Astrocyte (in vitro differentiated cells and primary cell): ENCODE data around the gene ZNF519.

Experiments
- EZH2 ChIP-seq: IDR thresholded peaks from 2 replicates; pipeline ENCODE4 v1.6.1; 2012; ENCODE audit warnings: mild to moderate bottlenecking, low read length, inconsistent platforms; ENCODE audit not compliant: insufficient read depth
- TF ChIP-seq, protein P1 (sequence below): IDR thresholded peaks from 2 replicates; pipeline ENCODE4 v1.5.1; 2011; ENCODE audit warnings: low read depth, mild to moderate bottlenecking, inconsistent platforms, low read length, moderate library complexity; ENCODE audit not compliant: insufficient read depth

GRCh38 chr18:14104201-14104600 lies 28.0 kb downstream of the ZNF519 start:
- TF ChIP-seq, protein P1, sequence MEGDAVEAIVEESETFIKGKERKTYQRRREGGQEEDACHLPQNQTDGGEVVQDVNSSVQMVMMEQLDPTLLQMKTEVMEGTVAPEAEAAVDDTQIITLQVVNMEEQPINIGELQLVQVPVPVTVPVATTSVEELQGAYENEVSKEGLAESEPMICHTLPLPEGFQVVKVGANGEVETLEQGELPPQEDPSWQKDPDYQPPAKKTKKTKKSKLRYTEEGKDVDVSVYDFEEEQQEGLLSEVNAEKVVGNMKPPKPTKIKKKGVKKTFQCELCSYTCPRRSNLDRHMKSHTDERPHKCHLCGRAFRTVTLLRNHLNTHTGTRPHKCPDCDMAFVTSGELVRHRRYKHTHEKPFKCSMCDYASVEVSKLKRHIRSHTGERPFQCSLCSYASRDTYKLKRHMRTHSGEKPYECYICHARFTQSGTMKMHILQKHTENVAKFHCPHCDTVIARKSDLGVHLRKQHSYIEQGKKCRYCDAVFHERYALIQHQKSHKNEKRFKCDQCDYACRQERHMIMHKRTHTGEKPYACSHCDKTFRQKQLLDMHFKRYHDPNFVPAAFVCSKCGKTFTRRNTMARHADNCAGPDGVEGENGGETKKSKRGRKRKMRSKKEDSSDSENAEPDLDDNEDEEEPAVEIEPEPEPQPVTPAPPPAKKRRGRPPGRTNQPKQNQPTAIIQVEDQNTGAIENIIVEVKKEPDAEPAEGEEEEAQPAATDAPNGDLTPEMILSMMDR: no peak
- no peak for TF ChIP-seq EZH2
